GM18951 (cell line): ENCODE results near the gene PKNOX2.

Experiments used
- POLR2A ChIP-seq: IDR thresholded peaks from 4 replicates; pipeline ENCODE4 v1.6.1; 2011; ENCODE audit warnings: mild to moderate bottlenecking; ENCODE audit not compliant: insufficient read length, insufficient read depth; ENCODE audit errors: extremely low read depth
- in situ Hi-C: fragments of 300-500 bp; cut with MboI; formaldehyde crosslinking; loops from one replicate; pipeline ENCODE4 v1.12.0; 2022; ENCODE audit warnings: low sequenced_read_pairs, mixed read lengths, inconsistent platforms; ENCODE audit not compliant: unreplicated experiment

PKNOX2 gene

GRCh38 chr11:125464270-125464662, 299.7 kb downstream of the PKNOX2 start:
- no peak for TF ChIP-seq POLR2A
- in situ Hi-C loops, result no loop called here

GRCh38 chr11:125464666-125465065, 300.1 kb downstream of the PKNOX2 start:
- no peak for TF ChIP-seq POLR2A

GRCh38 chr11:125465255-125465654, 300.7 kb downstream of the PKNOX2 start:
- in situ Hi-C loops, result no loop called here

More at GRCh38 chr11:125464666-125465065, 300.1 kb downstream of the PKNOX2 start:
- in situ Hi-C loops, result no loop called here

GRCh38 chr11:125465701-125466100, 301.1 kb downstream of the PKNOX2 start:
- no peak for TF ChIP-seq POLR2A
- in situ Hi-C loops, result no loop called here

More at GRCh38 chr11:125465255-125465654, 300.7 kb downstream of the PKNOX2 start:
- no peak for TF ChIP-seq POLR2A

GRCh38 chr11:125468025-125468424, 303.5 kb downstream of the PKNOX2 start:
- in situ Hi-C loops, result no loop called here
- no peak for TF ChIP-seq POLR2A

- in situ Hi-C loops, result no loop called here
- no peak for TF ChIP-seq POLR2A
Observed at GRCh38 chr11:125468852-125469251, 304.3 kb downstream of the PKNOX2 start.

GRCh38 chr11:125470355-125470754, 305.8 kb downstream of the PKNOX2 start:
- TF ChIP-seq POLR2A, result no peak
- in situ Hi-C loops, result no loop called here

GRCh38 chr11:125476721-125477120, 312.2 kb downstream of the PKNOX2 start:
- no peak for TF ChIP-seq POLR2A
- in situ Hi-C loops, result no loop called here

GRCh38 chr11:125479137-125479536, 314.6 kb downstream of the PKNOX2 start:
- no peak for TF ChIP-seq POLR2A
- in situ Hi-C loops, result no loop called here

- in situ Hi-C loops, result no loop called here
- no peak for TF ChIP-seq POLR2A
Observed at GRCh38 chr11:125481531-125481930, 317.0 kb downstream of the PKNOX2 start.
